A549 treated with AZD9567 at 1 μM for 4 hours (cell line): ENCODE data around the gene OR2F1. TPM values are rescaled to one million over a fixed set of nuclear protein-coding genes. Genes with fewer than 3 reads are reported as not detected.

ENCODE experiments used
- total RNA-seq: library from RNA; stranded (reverse); fragments of 200-300 nt; extraction: Qiagen RNA extraction; gene quantifications from 5 replicates; pipeline ENCODE4 v1.2.3, GENCODE V29; 2022; ENCODE audit not compliant: insufficient read depth

OR2F1 gene
- total RNA-seq = not detected in 5 replicates

GRCh38 chr7:143954544-143954943 lies at the start of gene OR2F1:
Gene OR2F1, plus strand, starts transcription at chr7:143954844. Its CDS starts 5,127 bp downstream, at chr7:143959971.

GRCh38 chr7:143934526-143935325 lies 19.9 kb upstream of the OR2F1 start, which contains the start of gene OR2F2:
Gene OR2F2, plus strand, starts transcription at chr7:143935233. Its CDS starts 0 bp downstream, at chr7:143935233.

GRCh38 chr7:144000020-144000419 lies 45.4 kb downstream of the OR2F1 start, which contains the start of gene OR6B1:
Gene OR6B1, plus strand, starts transcription at chr7:144000320. Its CDS starts 3,677 bp downstream, at chr7:144003997.

Other genes starting within 250 kb of the OR2F1 start
- not detected in 5 replicates for gene CTAGE6, start 197.1 kb upstream of the OR2F1 start, total RNA-seq
- gene TCAF1, start 52.7 kb upstream of the OR2F1 start, total RNA-seq = 16.8 to 24.3 TPM (median 21.4 TPM) in 5 replicates
- not detected in 5 replicates for gene OR2F2, start 19.6 kb upstream of the OR2F1 start, total RNA-seq
- not detected in 5 replicates for gene OR6B1, start 45.5 kb downstream of the OR2F1 start, total RNA-seq
- gene OR2A5, start 94.1 kb downstream of the OR2F1 start, total RNA-seq = not detected in 5 replicates
- not detected in 5 replicates for gene OR2A25, start 115.0 kb downstream of the OR2F1 start, total RNA-seq
- gene OR2A12, start 131.4 kb downstream of the OR2F1 start, total RNA-seq = not detected in 5 replicates
- gene OR2A2, start 154.7 kb downstream of the OR2F1 start, total RNA-seq = not detected in 5 replicates
- not detected in 5 replicates for gene OR2A14, start 168.3 kb downstream of the OR2F1 start, total RNA-seq
- gene CTAGE4, start 228.6 kb downstream of the OR2F1 start, total RNA-seq = 0.02 to 0.03 TPM in 2 of 5 replicates, not detected in the others
- 0.27 to 0.53 TPM (median 0.39 TPM) in 4 of 5 replicates, not detected in the other for gene ARHGEF35, start 241.0 kb downstream of the OR2F1 start, total RNA-seq